HCT116 (cell line): ENCODE measurements around the gene SEMA5A.

Experiments used
- CEBPB ChIP-seq: IDR thresholded peaks from 2 replicates; pipeline ENCODE4 v1.6.1; 2012; ENCODE audit warnings: low read depth
- EGR1 ChIP-seq: IDR thresholded peaks from 2 replicates; pipeline ENCODE4 v1.6.1; 2012; ENCODE audit warnings: low read depth
- EZH2 ChIP-seq: fragments of 200-600 bp; sonication (generic); IDR thresholded peaks from 2 replicates; pipeline ENCODE4 v1.6.1; 2017; ENCODE audit warnings: antibody characterized with exemption, mixed run types
- EZH2phosphoT487 ChIP-seq: fragments of 200-600 bp; IDR thresholded peaks from 2 replicates; pipeline ENCODE4 v1.6.1; 2018; ENCODE audit warnings: antibody characterized with exemption, borderline replicate concordance
- FOSL1 ChIP-seq: IDR thresholded peaks from 2 replicates; pipeline ENCODE4 v1.6.1; 2012; ENCODE audit warnings: low read depth
- JUND ChIP-seq: IDR thresholded peaks from 2 replicates; pipeline ENCODE4 v1.6.1; 2012
- POLR2A ChIP-seq: IDR thresholded peaks from 2 replicates; pipeline ENCODE4 v1.7.0; 2011; ENCODE audit warnings: borderline replicate concordance; ENCODE audit not compliant: insufficient read depth, insufficient read length; ENCODE audit errors: extremely low read depth
- POLR2AphosphoS5 ChIP-seq: IDR thresholded peaks from 2 replicates; pipeline ENCODE4 v1.6.1; 2011; ENCODE audit warnings: mild to moderate bottlenecking, low read depth, low read length, moderate library complexity
- SP1 ChIP-seq: IDR thresholded peaks from 2 replicates; pipeline ENCODE4 v1.6.1; 2012; ENCODE audit warnings: low read depth
- TCF7L2 ChIP-seq: IDR thresholded peaks from 2 replicates; pipeline ENCODE4 v1.7.0; 2011; ENCODE audit warnings: borderline replicate concordance, inconsistent platforms; ENCODE audit not compliant: insufficient read depth, insufficient read length; ENCODE audit errors: extremely low read depth
- ZNF274 ChIP-seq: fragments of 200-500 bp; sonication (Bioruptor generic); IDR thresholded peaks from 2 replicates; pipeline ENCODE4 v1.6.1; 2014; ENCODE audit warnings: mild to moderate bottlenecking, low read depth, low read length, inconsistent platforms
- TF ChIP-seq, protein P1 (sequence below), 3 experiments: fragments of 200-600 bp in 1 of 3; sonication (generic) in 1 of 3; IDR thresholded peaks in 2 of 3; conservative IDR thresholded peaks in 1 of 3; 2 replicates each; pipeline ENCODE4 v1.5.1; 2012 to 2017; ENCODE audit warnings: low read depth in 2 of 3, low read length in 2 of 3, antibody characterized with exemption in 1 of 3, borderline replicate concordance in 1 of 3, control low read depth in 1 of 3, mild to moderate bottlenecking in 1 of 3, mixed read lengths in 1 of 3, mixed run types in 1 of 3, moderate library complexity in 1 of 3; ENCODE audit not compliant: insufficient read depth in 1 of 3
- TF ChIP-seq, protein P2 (sequence below): IDR thresholded peaks from 2 replicates; pipeline ENCODE4 v1.6.1; 2012; ENCODE audit warnings: low read depth
- TF ChIP-seq, protein P3 (sequence below): IDR thresholded peaks from 2 replicates; pipeline ENCODE4 v1.6.1; 2012

DNA sequence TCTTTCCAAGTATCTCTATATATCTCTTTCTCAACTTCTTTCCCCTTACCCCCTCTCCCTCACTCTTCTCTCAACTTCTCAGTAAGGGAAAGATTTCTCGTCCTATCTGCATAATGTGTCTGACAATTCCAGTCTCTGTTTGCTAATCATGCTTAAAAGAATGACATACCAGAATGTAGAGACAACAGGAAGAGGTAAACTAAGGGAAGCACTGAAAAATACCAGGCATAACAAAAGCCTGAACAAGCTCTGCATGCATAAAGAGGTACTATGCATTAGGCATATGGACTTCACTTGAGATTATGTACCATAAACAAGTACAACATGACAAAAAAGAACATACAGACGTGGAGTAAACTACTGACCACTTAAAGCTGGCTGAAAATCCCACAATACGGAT lies 62.6 kb downstream of the SEMA5A start:
- TF ChIP-seq, protein P1, sequence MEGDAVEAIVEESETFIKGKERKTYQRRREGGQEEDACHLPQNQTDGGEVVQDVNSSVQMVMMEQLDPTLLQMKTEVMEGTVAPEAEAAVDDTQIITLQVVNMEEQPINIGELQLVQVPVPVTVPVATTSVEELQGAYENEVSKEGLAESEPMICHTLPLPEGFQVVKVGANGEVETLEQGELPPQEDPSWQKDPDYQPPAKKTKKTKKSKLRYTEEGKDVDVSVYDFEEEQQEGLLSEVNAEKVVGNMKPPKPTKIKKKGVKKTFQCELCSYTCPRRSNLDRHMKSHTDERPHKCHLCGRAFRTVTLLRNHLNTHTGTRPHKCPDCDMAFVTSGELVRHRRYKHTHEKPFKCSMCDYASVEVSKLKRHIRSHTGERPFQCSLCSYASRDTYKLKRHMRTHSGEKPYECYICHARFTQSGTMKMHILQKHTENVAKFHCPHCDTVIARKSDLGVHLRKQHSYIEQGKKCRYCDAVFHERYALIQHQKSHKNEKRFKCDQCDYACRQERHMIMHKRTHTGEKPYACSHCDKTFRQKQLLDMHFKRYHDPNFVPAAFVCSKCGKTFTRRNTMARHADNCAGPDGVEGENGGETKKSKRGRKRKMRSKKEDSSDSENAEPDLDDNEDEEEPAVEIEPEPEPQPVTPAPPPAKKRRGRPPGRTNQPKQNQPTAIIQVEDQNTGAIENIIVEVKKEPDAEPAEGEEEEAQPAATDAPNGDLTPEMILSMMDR (IDR thresholded peaks at IDR 0.05 in 2 of 3, conservative IDR thresholded peaks at IDR 0.05 in 1 of 3; ENCODE audit: borderline replicate concordance in 1 of 3, insufficient read depth in 1 of 3, low read depth in 2 of 3, low read length in 2 of 3), result no peak
- TF ChIP-seq SP1 (no peak), POLR2A (no peak), POLR2AphosphoS5 (no peak), ZNF274 (no peak), EZH2phosphoT487 (no peak), EZH2 (no peak), EGR1 (no peak), JUND (no peak), TCF7L2 (no peak), FOSL1 (no peak), CEBPB (no peak)
- TF ChIP-seq, protein P2, sequence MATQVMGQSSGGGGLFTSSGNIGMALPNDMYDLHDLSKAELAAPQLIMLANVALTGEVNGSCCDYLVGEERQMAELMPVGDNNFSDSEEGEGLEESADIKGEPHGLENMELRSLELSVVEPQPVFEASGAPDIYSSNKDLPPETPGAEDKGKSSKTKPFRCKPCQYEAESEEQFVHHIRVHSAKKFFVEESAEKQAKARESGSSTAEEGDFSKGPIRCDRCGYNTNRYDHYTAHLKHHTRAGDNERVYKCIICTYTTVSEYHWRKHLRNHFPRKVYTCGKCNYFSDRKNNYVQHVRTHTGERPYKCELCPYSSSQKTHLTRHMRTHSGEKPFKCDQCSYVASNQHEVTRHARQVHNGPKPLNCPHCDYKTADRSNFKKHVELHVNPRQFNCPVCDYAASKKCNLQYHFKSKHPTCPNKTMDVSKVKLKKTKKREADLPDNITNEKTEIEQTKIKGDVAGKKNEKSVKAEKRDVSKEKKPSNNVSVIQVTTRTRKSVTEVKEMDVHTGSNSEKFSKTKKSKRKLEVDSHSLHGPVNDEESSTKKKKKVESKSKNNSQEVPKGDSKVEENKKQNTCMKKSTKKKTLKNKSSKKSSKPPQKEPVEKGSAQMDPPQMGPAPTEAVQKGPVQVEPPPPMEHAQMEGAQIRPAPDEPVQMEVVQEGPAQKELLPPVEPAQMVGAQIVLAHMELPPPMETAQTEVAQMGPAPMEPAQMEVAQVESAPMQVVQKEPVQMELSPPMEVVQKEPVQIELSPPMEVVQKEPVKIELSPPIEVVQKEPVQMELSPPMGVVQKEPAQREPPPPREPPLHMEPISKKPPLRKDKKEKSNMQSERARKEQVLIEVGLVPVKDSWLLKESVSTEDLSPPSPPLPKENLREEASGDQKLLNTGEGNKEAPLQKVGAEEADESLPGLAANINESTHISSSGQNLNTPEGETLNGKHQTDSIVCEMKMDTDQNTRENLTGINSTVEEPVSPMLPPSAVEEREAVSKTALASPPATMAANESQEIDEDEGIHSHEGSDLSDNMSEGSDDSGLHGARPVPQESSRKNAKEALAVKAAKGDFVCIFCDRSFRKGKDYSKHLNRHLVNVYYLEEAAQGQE, result no peak
- TF ChIP-seq, protein P3, sequence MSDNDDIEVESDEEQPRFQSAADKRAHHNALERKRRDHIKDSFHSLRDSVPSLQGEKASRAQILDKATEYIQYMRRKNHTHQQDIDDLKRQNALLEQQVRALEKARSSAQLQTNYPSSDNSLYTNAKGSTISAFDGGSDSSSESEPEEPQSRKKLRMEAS, result no peak
